Neural progenitor cell (in vitro differentiated cells): ENCODE results near the gene DSC3. TPM values are rescaled to one million over a fixed set of nuclear protein-coding genes. Genes with fewer than 3 reads are reported as not detected.

Source experiments
- DNase-seq: peaks from one replicate; pipeline ENCODE4 v3.0.0-alpha.2; 2016; ENCODE audit warnings: low spot score
- H2AFZ ChIP-seq: fragments of 200-600 bp; sonication (generic); replicated peaks from 2 replicates; pipeline ENCODE4 v1.6.1; 2016; ENCODE audit warnings: antibody characterized with exemption
- H3F3A ChIP-seq: fragments of 200-600 bp; sonication (generic); 2 replicates; pipeline ENCODE4 v1.6.1; 2016; ENCODE audit warnings: antibody characterized with exemption, low read depth
- H3K27ac ChIP-seq: fragments of 200-600 bp; sonication (generic); 2 replicates; pipeline ENCODE4 v1.5.1; 2016; ENCODE audit warnings: mild to moderate bottlenecking
- H3K27me3 ChIP-seq: fragments of 200-600 bp; sonication (generic); 2 replicates; pipeline ENCODE4 v1.6.1; 2016; ENCODE audit warnings: mild to moderate bottlenecking, moderate library complexity
- H3K36me3 ChIP-seq: fragments of 200-600 bp; sonication (generic); 2 replicates; pipeline ENCODE4 v1.5.1; 2016
- H3K4me1 ChIP-seq: fragments of 200-600 bp; sonication (generic); 2 replicates; pipeline ENCODE4 v1.6.1; 2016; ENCODE audit warnings: mixed run types
- H3K4me2 ChIP-seq: fragments of 200-600 bp; sonication (generic); 2 replicates; pipeline ENCODE4 v1.6.1; 2016
- H3K4me3 ChIP-seq: fragments of 200-600 bp; sonication (generic); 2 replicates; pipeline ENCODE4 v1.5.1; 2016
- H3K79me2 ChIP-seq: fragments of 200-600 bp; sonication (generic); 2 replicates; pipeline ENCODE4 v1.6.1; 2016; ENCODE audit warnings: low read depth
- H3K9ac ChIP-seq: fragments of 200-600 bp; sonication (generic); 2 replicates; pipeline ENCODE4 v1.6.1; 2016
- H3K9me3 ChIP-seq: fragments of 200-600 bp; sonication (generic); 2 replicates; pipeline ENCODE4 v1.5.1; 2016; ENCODE audit warnings: low read depth
- H4K20me1 ChIP-seq: fragments of 200-600 bp; sonication (generic); 2 replicates; pipeline ENCODE4 v1.6.1; 2016; ENCODE audit warnings: low read depth
- H3K27ac Mint-ChIP-seq: 3 replicates; pipeline ENCODE4 v1.8.0; 2021; ENCODE audit warnings: mixed read lengths
- H3K27me3 Mint-ChIP-seq: 2 replicates; pipeline ENCODE4 v1.8.0; 2022; ENCODE audit warnings: low read depth, mild to moderate bottlenecking, inconsistent platforms, moderate library complexity, mixed read lengths; ENCODE audit not compliant: insufficient read depth
- H3K36me3 Mint-ChIP-seq: 3 replicates; pipeline ENCODE4 v1.8.0; 2021; ENCODE audit warnings: mixed read lengths
- H3K4me1 Mint-ChIP-seq: 3 replicates; pipeline ENCODE4 v1.8.0; 2021; ENCODE audit warnings: mixed read lengths
- H3K4me3 Mint-ChIP-seq: 3 replicates; pipeline ENCODE4 v1.8.0; 2021; ENCODE audit warnings: mild to moderate bottlenecking, moderate library complexity, mixed read lengths
- H3K9me3 Mint-ChIP-seq: 3 replicates; pipeline ENCODE4 v1.8.0; 2020; ENCODE audit warnings: mixed read lengths
- CTCF ChIP-seq: fragments of 200-600 bp; sonication (generic); IDR thresholded peaks from 2 replicates; pipeline ENCODE4 v1.5.1; 2017; ENCODE audit warnings: antibody characterized with exemption, mild to moderate bottlenecking
- EZH2 ChIP-seq: fragments of 200-600 bp; sonication (generic); IDR thresholded peaks from 2 replicates; pipeline ENCODE4 v1.6.1; 2017; ENCODE audit warnings: antibody characterized with exemption, mild to moderate bottlenecking, moderate library complexity
- EZH2phosphoT487 ChIP-seq: fragments of 200-600 bp; sonication (generic); IDR thresholded peaks from 2 replicates; pipeline ENCODE4 v1.6.1; 2017; ENCODE audit warnings: antibody characterized with exemption
- total RNA-seq: library from RNA; depleted of rRNA; stranded (reverse); fragments of >200 nt; gene quantifications from 2 replicates; pipeline ENCODE4 v1.2.3, GENCODE V29; 2015; ENCODE audit warnings: low replicate concordance

The DSC3 gene
- total RNA-seq, 1 donor from 2014 or later: 1.8 TPM

GRCh38 chr18:30965237-30965636, 77.3 kb downstream of the DSC3 start:
- H3K36me3 ChIP-seq: no peaks in the 10 kb centered on the region
- no peak overlapping the region for H3K4me2 ChIP-seq
- H3K4me1 ChIP-seq: no peaks in the 10 kb centered on the region
- Mint-ChIP-seq H3K4me1 (no peaks in the 10 kb centered on the region), H3K4me3 (no peak overlapping the region), H3K27ac (no peak overlapping the region), H3K27me3 (no peaks in the 10 kb centered on the region), H3K36me3 (no peaks in the 10 kb centered on the region), H3K9me3 (no peaks in the 10 kb centered on the region)
- TF ChIP-seq CTCF (no peak), EZH2 (no peak), EZH2phosphoT487 (no peak)
- no peaks in the 10 kb centered on the region for H3K79me2 ChIP-seq
- DNase-seq: no peak
- H3K27ac ChIP-seq: no peak overlapping the region
- no peak overlapping the region for H3K9ac ChIP-seq
- H3K4me3 ChIP-seq: no peak overlapping the region
- no peak overlapping the region for H2AFZ ChIP-seq
- no peaks in the 10 kb centered on the region for H3K9me3 ChIP-seq
- H4K20me1 ChIP-seq: no peaks in the 10 kb centered on the region
- H3K27me3 ChIP-seq: no peaks in the 10 kb centered on the region
- H3F3A ChIP-seq: no peaks in the 10 kb centered on the region

GRCh38 chr18:30960661-30961060, 81.9 kb downstream of the DSC3 start:
- H3F3A ChIP-seq: no peaks in the 10 kb centered on the region
- no peak overlapping the region for H3K27ac ChIP-seq
- H4K20me1 ChIP-seq: no peaks in the 10 kb centered on the region
- no peaks in the 10 kb centered on the region for H3K36me3 Mint-ChIP-seq
- no peaks in the 10 kb centered on the region for H3K27me3 Mint-ChIP-seq
- H3K9ac ChIP-seq: no peak overlapping the region
- H3K9me3 ChIP-seq: no peaks in the 10 kb centered on the region
- H3K27ac Mint-ChIP-seq: no peak overlapping the region
- TF ChIP-seq CTCF (no peak), EZH2 (no peak), EZH2phosphoT487 (no peak)
- no peaks in the 10 kb centered on the region for H3K27me3 ChIP-seq
- H3K4me1 ChIP-seq: no peaks in the 10 kb centered on the region
- H3K9me3 Mint-ChIP-seq: no peaks in the 10 kb centered on the region
- H3K36me3 ChIP-seq: no peaks in the 10 kb centered on the region
- H3K4me3 ChIP-seq: no peak overlapping the region
- H3K79me2 ChIP-seq: no peaks in the 10 kb centered on the region
- H2AFZ ChIP-seq: no peak overlapping the region
- H3K4me2 ChIP-seq: no peak overlapping the region
- no peaks in the 10 kb centered on the region for H3K4me1 Mint-ChIP-seq
- no peak for DNase-seq
- H3K4me3 Mint-ChIP-seq: no peak overlapping the region

- Histone ChIP-seq H3K4me1 (no peaks in the 10 kb centered on the region), H3K36me3 (no peaks in the 10 kb centered on the region), H3K9ac (no peak overlapping the region), H3K79me2 (no peaks in the 10 kb centered on the region), H3K4me3 (no peak overlapping the region), H3K27ac (no peak overlapping the region), H3K4me2 (no peak overlapping the region), H3F3A (no peaks in the 10 kb centered on the region), H4K20me1 (no peaks in the 10 kb centered on the region), H3K9me3 (no peaks in the 10 kb centered on the region), H2AFZ (no peak overlapping the region), H3K27me3 (no peaks in the 10 kb centered on the region)
- no peak overlapping the region for H3K27ac Mint-ChIP-seq
- TF ChIP-seq CTCF (no peak), EZH2 (no peak), EZH2phosphoT487 (no peak)
- peaks cover 2% of the 10 kb centered on the region for H3K9me3 Mint-ChIP-seq
- H3K27me3 Mint-ChIP-seq: no peaks in the 10 kb centered on the region
- H3K4me3 Mint-ChIP-seq: no peak overlapping the region
- no peaks in the 10 kb centered on the region for H3K36me3 Mint-ChIP-seq
- no peaks in the 10 kb centered on the region for H3K4me1 Mint-ChIP-seq
- no peak for DNase-seq
Observed at GRCh38 chr18:30957066-30957465, 85.5 kb downstream of the DSC3 start.

- no peak overlapping the region for H3K4me3 ChIP-seq
- H3K4me3 Mint-ChIP-seq: no peak overlapping the region
- H3K36me3 Mint-ChIP-seq: no peaks in the 10 kb centered on the region
- no peak overlapping the region for H3K27ac ChIP-seq
- no peaks in the 10 kb centered on the region for H4K20me1 ChIP-seq
- TF ChIP-seq EZH2phosphoT487 (no peak), EZH2 (no peak), CTCF (no peak)
- no peaks in the 10 kb centered on the region for H3K27me3 ChIP-seq
- H3K9me3 Mint-ChIP-seq: peaks cover 2% of the 10 kb centered on the region
- H3K36me3 ChIP-seq: no peaks in the 10 kb centered on the region
- peak overlapping the region; percentile 35 for H2AFZ ChIP-seq
- no peak overlapping the region for H3K9ac ChIP-seq
- H3K27ac Mint-ChIP-seq: no peak overlapping the region
- no peak for DNase-seq
- H3K79me2 ChIP-seq: no peaks in the 10 kb centered on the region
- no peaks in the 10 kb centered on the region for H3K9me3 ChIP-seq
- no peak overlapping the region for H3K4me2 ChIP-seq
- no peaks in the 10 kb centered on the region for H3K4me1 ChIP-seq
- H3F3A ChIP-seq: no peaks in the 10 kb centered on the region
- H3K27me3 Mint-ChIP-seq: no peaks in the 10 kb centered on the region
- no peaks in the 10 kb centered on the region for H3K4me1 Mint-ChIP-seq
Observed at GRCh38 chr18:30954262-30954661, 88.3 kb downstream of the DSC3 start.
